HEK293 (cell line): Measurements from ENCODE around the gene USP33.

Experiments used
- BCL11B ChIP-seq: fragments of 450-650 bp; formaldehyde crosslinking; IDR thresholded peaks from 2 replicates; pipeline ENCODE4 v1.5.1; 2016; ENCODE audit warnings: low read depth, missing biosample characterization, missing genetic modification characterization
- CTCF ChIP-seq: fragments of 450-650 bp; formaldehyde crosslinking; IDR thresholded peaks from 2 replicates; pipeline ENCODE4 v1.5.1; 2016; ENCODE audit warnings: missing biosample characterization, missing genetic modification characterization
- FEZF1 ChIP-seq: fragments of 450-650 bp; formaldehyde crosslinking; IDR thresholded peaks from 2 replicates; pipeline ENCODE4 v1.5.1; 2016; ENCODE audit warnings: missing biosample characterization, missing genetic modification characterization
- GLI2 ChIP-seq: fragments of 450-650 bp; formaldehyde crosslinking; IDR thresholded peaks from 2 replicates; pipeline ENCODE4; 2017; ENCODE audit warnings: missing biosample characterization, missing genetic modification characterization, low read depth, borderline replicate concordance
- GLIS1 ChIP-seq: fragments of 450-650 bp; formaldehyde crosslinking; IDR thresholded peaks from 2 replicates; pipeline ENCODE4 v1.5.1; 2016; ENCODE audit warnings: missing biosample characterization, missing genetic modification characterization
- GLIS2 ChIP-seq: fragments of 450-650 bp; formaldehyde crosslinking; IDR thresholded peaks from 2 replicates; pipeline ENCODE4 v1.5.1; 2016; ENCODE audit warnings: missing biosample characterization, missing genetic modification characterization
- IKZF3 ChIP-seq: fragments of 450-650 bp; IDR thresholded peaks from 2 replicates; pipeline ENCODE4 v1.5.0; 2018; ENCODE audit warnings: missing biosample characterization, mild to moderate bottlenecking, missing genetic modification characterization, moderate library complexity
- KLF7 ChIP-seq: fragments of 450-650 bp; formaldehyde crosslinking; IDR thresholded peaks from 2 replicates; pipeline ENCODE4 v1.5.1; 2016; ENCODE audit warnings: missing biosample characterization, missing genetic modification characterization, borderline replicate concordance
- RBAK ChIP-seq: fragments of 450-650 bp; formaldehyde crosslinking; IDR thresholded peaks from 2 replicates; pipeline ENCODE4 v1.5.1; 2016; ENCODE audit warnings: missing biosample characterization, missing genetic modification characterization
- TRIM28 ChIP-seq: IDR thresholded peaks from 2 replicates; pipeline ENCODE4 v1.6.1; 2011; ENCODE audit warnings: low read length, control low read depth, borderline replicate concordance
- ZEB2 ChIP-seq: fragments of 450-650 bp; formaldehyde crosslinking; IDR thresholded peaks from 2 replicates; pipeline ENCODE4 v1.5.1; 2016; ENCODE audit warnings: missing biosample characterization, missing genetic modification characterization
- ZNF169 ChIP-seq: fragments of 450-650 bp; formaldehyde crosslinking; IDR thresholded peaks from 2 replicates; pipeline ENCODE4 v1.5.1; 2016; ENCODE audit warnings: missing biosample characterization, missing genetic modification characterization
- ZNF174 ChIP-seq: fragments of 450-650 bp; formaldehyde crosslinking; IDR thresholded peaks from 2 replicates; pipeline ENCODE4 v1.5.0; 2017; ENCODE audit warnings: missing biosample characterization, mild to moderate bottlenecking, missing genetic modification characterization
- ZNF248 ChIP-seq: fragments of 450-650 bp; formaldehyde crosslinking; IDR thresholded peaks from 2 replicates; pipeline ENCODE4 v1.5.1; 2017; ENCODE audit warnings: missing biosample characterization, missing genetic modification characterization
- ZNF341 ChIP-seq: fragments of 450-650 bp; formaldehyde crosslinking; IDR thresholded peaks from 2 replicates; pipeline ENCODE4; 2016; ENCODE audit warnings: low read depth, missing biosample characterization, missing genetic modification characterization
- ZNF366 ChIP-seq: fragments of 450-650 bp; formaldehyde crosslinking; conservative IDR thresholded peaks from 2 replicates; pipeline ENCODE4 v1.5.1; 2016; ENCODE audit warnings: missing biosample characterization, missing genetic modification characterization
- ZNF398 ChIP-seq: fragments of 450-650 bp; formaldehyde crosslinking; IDR thresholded peaks from 2 replicates; pipeline ENCODE4 v1.5.1; 2017; ENCODE audit warnings: missing biosample characterization, missing genetic modification characterization
- ZNF510 ChIP-seq: fragments of 450-650 bp; formaldehyde crosslinking; IDR thresholded peaks from 2 replicates; pipeline ENCODE4 v1.5.1; 2018; ENCODE audit warnings: mild to moderate bottlenecking, missing genetic modification characterization, missing biosample characterization; ENCODE audit not compliant: insufficient replicate concordance
- ZNF514 ChIP-seq: fragments of 450-650 bp; formaldehyde crosslinking; IDR thresholded peaks from 2 replicates; pipeline ENCODE4 v1.5.1; 2016; ENCODE audit warnings: missing biosample characterization, missing genetic modification characterization
- ZNF558 ChIP-seq: fragments of 450-650 bp; formaldehyde crosslinking; IDR thresholded peaks from 2 replicates; pipeline ENCODE4 v1.5.1; 2016; ENCODE audit warnings: missing biosample characterization, missing genetic modification characterization
- ZNF596 ChIP-seq: fragments of 450-650 bp; IDR thresholded peaks from 2 replicates; pipeline ENCODE4 v1.5.0; 2018; ENCODE audit warnings: missing biosample characterization, mild to moderate bottlenecking, missing genetic modification characterization, moderate library complexity
- ZNF600 ChIP-seq: fragments of 450-650 bp; formaldehyde crosslinking; IDR thresholded peaks from 2 replicates; pipeline ENCODE4 v1.5.1; 2016; ENCODE audit warnings: missing biosample characterization, missing genetic modification characterization
- ZNF626 ChIP-seq: fragments of 450-650 bp; sonication (Bioruptor Pico); formaldehyde crosslinking; IDR thresholded peaks from 2 replicates; pipeline ENCODE4 v1.5.1; 2018; ENCODE audit warnings: missing biosample characterization, missing genetic modification characterization, inconsistent platforms
- ZNF664 ChIP-seq: fragments of 450-650 bp; formaldehyde crosslinking; IDR thresholded peaks from 2 replicates; pipeline ENCODE4 v1.5.1; 2016; ENCODE audit warnings: missing biosample characterization, missing genetic modification characterization
- ZNF747 ChIP-seq: fragments of 450-650 bp; formaldehyde crosslinking; IDR thresholded peaks from 2 replicates; pipeline ENCODE4 v1.5.1; 2016; ENCODE audit warnings: missing biosample characterization, missing genetic modification characterization
- ZSCAN30 ChIP-seq: fragments of 450-650 bp; IDR thresholded peaks from 2 replicates; pipeline ENCODE4 v1.5.1; 2018; ENCODE audit warnings: missing biosample characterization, mild to moderate bottlenecking, missing genetic modification characterization, moderate library complexity
- TF ChIP-seq, protein P1 (sequence below): fragments of 450-650 bp; formaldehyde crosslinking; IDR thresholded peaks from 2 replicates; pipeline ENCODE4 v1.5.1; 2016; ENCODE audit warnings: missing biosample characterization, missing genetic modification characterization
- TF ChIP-seq, protein P2 (sequence below): fragments of 450-650 bp; formaldehyde crosslinking; IDR thresholded peaks from 2 replicates; pipeline ENCODE4 v1.5.1; 2016; ENCODE audit warnings: missing biosample characterization, missing genetic modification characterization
- TF ChIP-seq, protein P3 (sequence below): fragments of 450-650 bp; formaldehyde crosslinking; IDR thresholded peaks from 2 replicates; pipeline ENCODE4 v1.5.1; 2016; ENCODE audit warnings: missing biosample characterization, missing genetic modification characterization, low read depth
- TF ChIP-seq, protein P4 (sequence below): fragments of 450-650 bp; formaldehyde crosslinking; IDR thresholded peaks from 2 replicates; pipeline ENCODE4 v1.5.1; 2016; ENCODE audit warnings: missing biosample characterization, missing genetic modification characterization, low read depth

The USP33 gene

GRCh38 chr1:77779529-77780281, 20.1 kb upstream of the USP33 start, which contains the start of gene MIGA1 (continued):
- TF ChIP-seq ZNF398, result no peak
- TF ChIP-seq CTCF (tag by site-specific recombination), result 0 out of 2 replicates have a peak, but pooled peaks have one; percentile 20
- TF ChIP-seq ZNF600 (tag by site-specific recombination), result peak; percentile 40; the same call in 1 of the 2 replicates
- no peak for TF ChIP-seq ZNF626
- TF ChIP-seq ZNF558 (tag by site-specific recombination), result no peak
- no peak for TF ChIP-seq ZNF366 (tag by site-specific recombination)
- peak; percentile 14; the same call in 1 of the 2 replicates for TF ChIP-seq IKZF3 (tag by site-specific recombination)
- no peak for TF ChIP-seq ZNF747 (tag by site-specific recombination)
- no peak for TF ChIP-seq ZNF169 (tag by site-specific recombination)
- no peak for TF ChIP-seq GLI2 (tag by site-specific recombination)
- TF ChIP-seq FEZF1 (tag by site-specific recombination), result peak; percentile 11; the same call in 1 of the 2 replicates
- TF ChIP-seq, protein P1, sequence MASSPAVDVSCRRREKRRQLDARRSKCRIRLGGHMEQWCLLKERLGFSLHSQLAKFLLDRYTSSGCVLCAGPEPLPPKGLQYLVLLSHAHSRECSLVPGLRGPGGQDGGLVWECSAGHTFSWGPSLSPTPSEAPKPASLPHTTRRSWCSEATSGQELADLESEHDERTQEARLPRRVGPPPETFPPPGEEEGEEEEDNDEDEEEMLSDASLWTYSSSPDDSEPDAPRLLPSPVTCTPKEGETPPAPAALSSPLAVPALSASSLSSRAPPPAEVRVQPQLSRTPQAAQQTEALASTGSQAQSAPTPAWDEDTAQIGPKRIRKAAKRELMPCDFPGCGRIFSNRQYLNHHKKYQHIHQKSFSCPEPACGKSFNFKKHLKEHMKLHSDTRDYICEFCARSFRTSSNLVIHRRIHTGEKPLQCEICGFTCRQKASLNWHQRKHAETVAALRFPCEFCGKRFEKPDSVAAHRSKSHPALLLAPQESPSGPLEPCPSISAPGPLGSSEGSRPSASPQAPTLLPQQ (tag by site-specific recombination), result peak; percentile 55; the same call in 1 of the 2 replicates
- 0 out of 2 replicates have a peak, but pooled peaks have one; percentile 9 for TF ChIP-seq ZNF341
- no peak for TF ChIP-seq ZNF248 (tag by site-specific recombination)
- TF ChIP-seq, protein P2, sequence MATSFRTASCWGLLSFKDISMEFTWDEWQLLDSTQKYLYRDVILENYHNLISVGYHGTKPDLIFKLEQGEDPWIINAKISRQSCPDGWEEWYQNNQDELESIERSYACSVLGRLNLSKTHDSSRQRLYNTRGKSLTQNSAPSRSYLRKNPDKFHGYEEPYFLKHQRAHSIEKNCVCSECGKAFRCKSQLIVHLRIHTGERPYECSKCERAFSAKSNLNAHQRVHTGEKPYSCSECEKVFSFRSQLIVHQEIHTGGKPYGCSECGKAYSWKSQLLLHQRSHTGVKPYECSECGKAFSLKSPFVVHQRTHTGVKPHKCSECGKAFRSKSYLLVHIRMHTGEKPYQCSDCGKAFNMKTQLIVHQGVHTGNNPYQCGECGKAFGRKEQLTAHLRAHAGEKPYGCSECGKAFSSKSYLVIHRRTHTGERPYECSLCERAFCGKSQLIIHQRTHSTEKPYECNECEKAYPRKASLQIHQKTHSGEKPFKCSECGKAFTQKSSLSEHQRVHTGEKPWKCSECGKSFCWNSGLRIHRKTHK (tag by site-specific recombination), result no peak
- TF ChIP-seq, protein P3, sequence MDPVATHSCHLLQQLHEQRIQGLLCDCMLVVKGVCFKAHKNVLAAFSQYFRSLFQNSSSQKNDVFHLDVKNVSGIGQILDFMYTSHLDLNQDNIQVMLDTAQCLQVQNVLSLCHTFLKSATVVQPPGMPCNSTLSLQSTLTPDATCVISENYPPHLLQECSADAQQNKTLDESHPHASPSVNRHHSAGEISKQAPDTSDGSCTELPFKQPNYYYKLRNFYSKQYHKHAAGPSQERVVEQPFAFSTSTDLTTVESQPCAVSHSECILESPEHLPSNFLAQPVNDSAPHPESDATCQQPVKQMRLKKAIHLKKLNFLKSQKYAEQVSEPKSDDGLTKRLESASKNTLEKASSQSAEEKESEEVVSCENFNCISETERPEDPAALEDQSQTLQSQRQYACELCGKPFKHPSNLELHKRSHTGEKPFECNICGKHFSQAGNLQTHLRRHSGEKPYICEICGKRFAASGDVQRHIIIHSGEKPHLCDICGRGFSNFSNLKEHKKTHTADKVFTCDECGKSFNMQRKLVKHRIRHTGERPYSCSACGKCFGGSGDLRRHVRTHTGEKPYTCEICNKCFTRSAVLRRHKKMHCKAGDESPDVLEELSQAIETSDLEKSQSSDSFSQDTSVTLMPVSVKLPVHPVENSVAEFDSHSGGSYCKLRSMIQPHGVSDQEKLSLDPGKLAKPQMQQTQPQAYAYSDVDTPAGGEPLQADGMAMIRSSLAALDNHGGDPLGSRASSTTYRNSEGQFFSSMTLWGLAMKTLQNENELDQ (tag by site-specific recombination), result no peak
- TF ChIP-seq GLIS1 (tag by site-specific recombination), result peak; percentile 26
- no peak for TF ChIP-seq ZNF664
- TF ChIP-seq GLIS2 (tag by site-specific recombination), result peak; percentile 46; the same call in 1 of the 2 replicates
- no peak for TF ChIP-seq ZNF174 (tag by site-specific recombination)
- TF ChIP-seq ZSCAN30 (tag by site-specific recombination), result peak; percentile 69
- no peak for TF ChIP-seq ZNF596 (tag by site-specific recombination)
- TF ChIP-seq RBAK (tag by site-specific recombination), result no peak
- no peak for TF ChIP-seq TRIM28
- TF ChIP-seq ZEB2, result peak; percentile 32; the same call in 1 of the 2 replicates
- TF ChIP-seq KLF7 (tag by site-specific recombination), result no peak
- no peak for TF ChIP-seq BCL11B (tag by site-specific recombination)
- TF ChIP-seq, protein P4, sequence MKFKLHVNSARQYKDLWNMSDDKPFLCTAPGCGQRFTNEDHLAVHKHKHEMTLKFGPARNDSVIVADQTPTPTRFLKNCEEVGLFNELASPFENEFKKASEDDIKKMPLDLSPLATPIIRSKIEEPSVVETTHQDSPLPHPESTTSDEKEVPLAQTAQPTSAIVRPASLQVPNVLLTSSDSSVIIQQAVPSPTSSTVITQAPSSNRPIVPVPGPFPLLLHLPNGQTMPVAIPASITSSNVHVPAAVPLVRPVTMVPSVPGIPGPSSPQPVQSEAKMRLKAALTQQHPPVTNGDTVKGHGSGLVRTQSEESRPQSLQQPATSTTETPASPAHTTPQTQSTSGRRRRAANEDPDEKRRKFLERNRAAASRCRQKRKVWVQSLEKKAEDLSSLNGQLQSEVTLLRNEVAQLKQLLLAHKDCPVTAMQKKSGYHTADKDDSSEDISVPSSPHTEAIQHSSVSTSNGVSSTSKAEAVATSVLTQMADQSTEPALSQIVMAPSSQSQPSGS (tag by site-specific recombination), result no peak
- TF ChIP-seq ZNF514, result no peak
- no peak for TF ChIP-seq ZNF510
